HG02588 (cell line): ENCODE data around the gene MRPS24.
"Not testable (repeated sequence)": the region's sequence is repeated elsewhere in the genome, so short reads cannot be mapped to it uniquely, and the experiment has no call there.

ENCODE experiments used
- ATAC-seq: cut with Tn5 transposase; IDR thresholded peaks from one replicate; pipeline ENCODE4 v1.9.1; 2021; ENCODE audit warnings: mild to moderate bottlenecking, moderate library complexity; ENCODE audit not compliant: unreplicated experiment

The MRPS24 gene

GRCh38 chr7:43869006-43869866 is at the start of gene MRPS24:
Gene MRPS24, minus strand, starts transcription at chr7:43869517. Its CDS starts 22 bp downstream, at chr7:43869495.
- ATAC-seq: peak; percentile 85

DNA sequence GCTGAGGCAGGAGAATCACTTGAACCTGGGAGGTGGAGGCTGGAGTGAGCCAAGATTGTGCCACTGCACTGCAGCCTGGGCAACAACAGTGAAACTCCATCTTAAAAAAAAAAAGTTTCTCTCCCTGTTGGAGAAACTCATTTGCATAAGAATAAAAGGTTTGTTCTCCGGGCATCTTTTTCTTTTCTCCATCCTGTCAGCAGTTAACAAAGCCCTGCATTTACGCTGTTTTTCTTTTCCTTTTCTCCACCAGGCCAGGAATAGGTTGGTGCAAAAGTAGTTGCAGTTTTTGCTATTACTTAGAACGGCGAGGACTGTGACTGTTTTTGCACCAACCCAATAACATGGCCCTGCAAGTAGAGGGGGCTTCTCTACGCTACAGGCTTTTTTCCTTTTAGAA is 46.6 kb upstream of the MRPS24 start:
- no peak for ATAC-seq

DNA sequence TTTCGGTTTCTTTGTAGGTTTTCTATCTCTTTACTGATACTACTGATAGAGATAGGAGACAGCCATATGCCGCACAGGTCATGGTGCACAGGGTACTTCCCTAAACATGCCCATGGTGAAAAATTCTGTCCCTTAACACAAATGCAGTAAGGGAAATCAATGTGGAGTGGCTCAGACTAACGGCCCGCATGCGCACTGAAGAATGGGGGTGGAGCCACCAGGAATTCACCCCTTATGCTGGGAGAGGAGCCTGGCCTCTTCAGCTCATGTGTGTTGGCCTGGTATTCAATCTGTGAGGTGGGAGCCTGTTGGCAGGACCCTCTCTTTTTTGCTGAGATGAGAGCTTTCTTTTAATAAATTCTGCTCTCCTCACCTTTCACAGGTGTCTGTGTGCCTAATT is 45.5 kb upstream of the MRPS24 start:
- no peak for ATAC-seq

DNA sequence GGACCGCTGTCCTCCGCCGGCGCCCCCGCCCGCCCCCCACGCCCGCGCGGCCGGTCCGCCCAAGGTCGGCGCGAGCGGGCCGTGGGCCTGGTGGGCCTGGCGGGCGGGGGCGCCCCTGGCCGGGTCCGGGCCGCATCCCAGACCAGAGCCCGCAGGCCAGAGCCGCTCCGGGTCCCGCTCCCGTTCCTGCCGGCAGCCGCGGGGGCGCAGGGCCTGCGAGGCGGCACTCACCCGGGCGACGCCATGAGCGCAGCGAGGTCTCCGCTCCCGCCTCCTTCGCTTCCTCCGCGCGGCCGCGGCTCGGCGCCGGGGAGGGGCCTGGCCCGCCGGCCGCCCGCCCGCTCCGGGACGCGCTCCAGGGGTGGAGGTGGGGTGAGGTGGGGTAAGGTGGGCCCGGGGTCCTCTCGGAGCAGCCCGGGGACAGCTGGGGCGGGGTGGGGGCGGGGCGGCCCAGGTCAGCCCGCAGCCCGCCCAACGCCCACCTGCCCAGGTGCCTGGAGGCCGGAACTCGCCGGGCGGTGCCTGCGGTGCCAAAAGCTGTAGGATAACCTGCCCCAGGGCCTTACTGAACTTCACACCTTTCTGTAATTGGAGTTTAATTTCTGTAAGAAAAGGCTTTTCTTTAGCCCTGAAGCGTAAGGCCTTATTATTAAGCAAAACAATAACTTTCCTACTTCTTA is 37.2 kb upstream of the MRPS24 start, which contains the start of gene URGCP:
Gene URGCP, minus strand, starts transcription at position 266 of the 680 bp plus-strand sequence. Its CDS starts 21 bp downstream, at position 245.
- peak; percentile 74 for ATAC-seq

DNA sequence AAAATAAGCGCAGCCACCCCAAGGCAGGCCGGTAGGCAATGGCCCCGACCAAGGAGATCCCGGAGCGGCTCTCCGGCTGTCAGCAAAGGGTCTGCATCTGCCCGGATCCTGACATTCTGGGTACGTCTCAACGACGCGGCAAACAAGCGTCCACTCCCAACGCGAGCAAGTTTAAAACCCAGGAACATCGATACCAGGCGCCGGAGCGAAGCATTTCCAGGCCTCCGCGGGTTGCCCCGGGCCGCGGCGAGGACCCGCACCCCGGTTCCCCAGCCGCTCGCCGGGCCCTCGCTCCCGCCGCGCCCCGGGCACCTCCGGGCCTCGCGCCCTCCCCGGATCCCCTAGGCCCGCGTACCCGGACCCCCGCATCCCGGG is 36.6 kb upstream of the MRPS24 start:
- ATAC-seq: peak; percentile 35

DNA sequence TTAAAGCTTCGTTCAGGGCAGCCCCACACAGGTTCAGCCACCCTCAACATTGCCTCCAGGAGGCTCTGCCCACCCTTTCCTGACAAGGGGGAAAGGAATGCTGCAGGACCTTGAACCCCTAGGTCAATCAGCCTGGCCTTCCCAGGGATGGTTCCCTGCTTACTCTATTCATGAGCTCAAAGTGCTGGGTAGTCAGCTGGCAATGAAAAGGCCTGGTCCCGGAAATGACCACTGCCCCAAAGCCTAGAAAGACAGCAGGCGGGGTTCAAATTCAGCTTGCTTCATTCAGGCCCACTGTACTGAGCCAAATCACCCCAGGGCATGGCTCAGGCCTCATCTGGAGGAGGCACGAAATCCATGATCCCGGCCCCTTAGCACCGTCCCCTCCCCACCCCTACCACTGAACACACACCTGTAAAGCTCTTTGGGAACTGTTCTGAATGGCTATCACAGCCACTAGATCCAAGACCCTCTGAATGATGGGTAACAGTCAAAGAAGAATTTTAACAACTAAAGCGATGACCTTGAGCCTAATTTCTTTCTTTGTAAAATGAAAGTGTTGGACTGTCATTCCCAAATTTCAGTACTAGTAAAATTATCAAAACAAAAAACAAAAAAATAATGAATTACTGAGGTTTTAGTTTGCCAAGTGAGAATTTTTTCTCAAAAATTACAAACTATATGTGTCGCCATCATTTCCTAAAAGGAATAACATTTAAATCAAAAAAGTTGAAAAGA is 36.1 kb upstream of the MRPS24 start:
- no peak for ATAC-seq

- ATAC-seq: no peak
These were observed 35.4 kb upstream of the MRPS24 start for GRCh38 chr7:43904533-43905208.

GRCh38 chr7:43902542-43903054 is 33.3 kb upstream of the MRPS24 start:
- no peak for ATAC-seq

- ATAC-seq: not testable (repeated sequence)
These were observed 29.3 kb upstream of the MRPS24 start for GRCh38 chr7:43898571-43898970.

- ATAC-seq: no peak
These were observed 26.6 kb upstream of the MRPS24 start for GRCh38 chr7:43895847-43896415.

DNA sequence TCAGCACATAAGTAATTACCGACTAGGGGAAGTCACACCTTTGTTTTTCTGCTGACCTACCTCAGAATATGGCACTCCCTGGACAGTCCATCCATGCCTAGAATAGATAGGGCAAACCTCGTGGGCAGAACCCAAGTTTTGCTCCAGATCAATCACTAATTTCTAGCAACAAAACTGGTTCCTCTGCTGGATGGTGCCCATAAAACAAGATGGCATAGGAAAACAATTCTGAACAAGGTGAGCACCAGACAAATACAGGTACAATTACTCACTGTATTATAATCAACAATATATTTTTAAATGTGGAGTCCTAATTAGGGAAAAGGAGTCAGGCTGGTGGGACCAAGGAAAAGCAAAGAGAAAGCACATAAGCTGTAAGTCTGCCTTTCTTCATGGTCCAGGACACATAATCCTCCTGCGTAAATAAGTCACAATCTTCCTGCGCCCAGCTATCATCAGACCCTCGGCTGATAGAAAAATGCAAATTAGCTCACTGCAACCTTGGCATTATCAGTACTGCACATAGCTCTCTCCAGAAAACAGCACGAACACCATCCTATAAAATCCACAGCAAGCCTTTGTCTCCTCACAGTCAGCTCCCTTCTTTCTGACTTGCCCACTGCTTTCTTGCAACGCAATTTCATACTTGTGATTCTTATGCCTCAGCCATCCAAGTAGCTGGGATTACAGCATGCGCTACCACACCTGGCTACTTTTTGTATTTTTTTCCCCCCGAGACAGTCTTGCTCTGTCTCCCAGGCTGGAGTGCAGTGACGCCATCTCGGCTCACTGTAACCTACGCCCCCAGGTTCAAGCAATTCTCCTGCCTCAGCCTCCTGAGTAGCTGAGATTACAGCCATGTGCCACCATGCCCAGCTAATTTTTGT is 22.0 kb upstream of the MRPS24 start:
- ATAC-seq: no peak

DNA sequence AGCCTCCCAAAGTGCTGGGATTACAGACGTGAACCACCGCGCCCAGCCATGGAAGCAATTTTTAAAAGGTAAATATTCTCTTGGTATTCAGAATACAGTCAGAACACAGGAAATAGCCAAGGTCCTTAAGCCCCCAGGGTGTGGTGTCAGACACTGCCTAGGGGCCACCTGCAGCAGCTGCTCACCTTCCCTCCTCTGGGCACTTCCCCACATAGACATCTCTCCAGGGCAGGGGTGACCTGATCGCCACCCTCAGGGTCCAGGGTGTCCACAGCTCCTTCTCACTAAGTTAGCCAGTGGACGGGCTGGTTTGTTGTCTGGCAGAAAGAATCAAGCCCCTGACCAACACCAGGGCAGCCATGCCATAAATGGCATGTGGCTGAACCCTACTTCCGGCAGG is 21.2 kb upstream of the MRPS24 start:
- no peak for ATAC-seq

DNA sequence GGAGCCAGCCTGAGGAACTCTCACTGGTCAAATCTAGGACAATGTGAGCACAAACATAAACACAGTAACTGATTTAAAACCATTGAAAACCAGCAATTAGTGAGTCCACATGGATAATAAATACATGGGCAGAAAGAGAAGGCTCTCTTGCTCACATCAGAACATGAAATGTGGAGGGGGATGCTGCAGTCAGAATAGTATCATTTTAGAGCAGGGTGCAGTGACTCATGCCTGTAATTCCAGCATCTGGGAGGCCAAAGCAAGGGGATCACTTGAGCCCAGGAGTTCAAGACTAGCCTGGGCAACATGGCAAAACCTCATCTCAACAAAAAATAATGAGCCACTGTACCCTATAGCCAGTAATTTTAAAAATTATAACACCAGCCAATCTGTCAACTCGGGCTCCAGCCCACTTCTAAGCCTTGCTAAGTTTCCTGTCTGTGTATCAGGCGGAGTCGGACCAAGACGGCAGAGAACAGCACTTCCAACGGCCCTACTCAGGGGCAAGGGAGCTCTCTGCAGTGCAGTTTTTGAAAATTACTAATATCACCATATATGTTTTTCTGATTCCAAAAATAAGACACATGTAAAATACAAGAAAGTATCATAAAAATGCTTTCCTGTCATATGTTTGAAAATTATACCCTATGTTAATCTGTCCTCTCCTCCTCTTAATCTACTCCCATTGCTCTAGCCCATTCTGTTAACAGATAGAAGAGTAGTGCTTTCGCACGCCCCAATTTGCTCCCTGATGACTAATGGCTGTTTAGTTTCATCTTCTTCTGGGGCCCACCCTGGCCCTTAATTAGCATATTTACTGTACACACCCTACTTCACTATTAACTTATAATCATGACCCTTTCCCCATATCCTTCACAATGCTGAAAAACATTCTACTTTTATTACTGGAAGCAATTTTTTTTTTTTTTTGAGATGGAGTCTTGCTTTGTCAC is 20.0 kb upstream of the MRPS24 start:
- no peak for ATAC-seq

DNA sequence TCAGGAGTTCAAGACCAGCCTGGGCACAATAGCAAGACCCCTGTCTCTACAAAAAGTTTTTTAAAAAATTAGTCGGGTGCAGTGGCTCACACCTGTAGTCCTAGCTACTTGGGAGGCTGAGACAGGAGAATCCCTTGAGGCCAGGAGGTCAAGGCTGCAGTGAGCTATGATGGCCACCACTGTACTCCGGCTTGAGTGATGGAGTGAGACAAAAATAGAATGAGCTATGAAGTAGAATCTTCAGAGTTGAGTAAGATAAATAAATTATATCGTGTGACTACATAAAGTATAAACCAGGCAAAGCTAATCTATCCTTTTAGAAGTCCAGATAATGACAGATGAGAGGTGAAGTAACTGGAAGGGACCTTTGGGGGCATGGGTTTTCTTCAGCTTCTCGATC is 15.3 kb upstream of the MRPS24 start:
- ATAC-seq: no peak

- no peak for ATAC-seq
These were observed 14.9 kb upstream of the MRPS24 start for GRCh38 chr7:43884209-43884608.

GRCh38 chr7:43880596-43880995 is 11.3 kb upstream of the MRPS24 start:
- no peak for ATAC-seq

- ATAC-seq: no peak
These were observed 10.2 kb upstream of the MRPS24 start for GRCh38 chr7:43879477-43879876.

- no peak for ATAC-seq
These were observed 9.6 kb upstream of the MRPS24 start for GRCh38 chr7:43878867-43879266.
